HG03064 (cell line): Measurements from ENCODE around the gene ARL16.
A peak's percentile ranks its signal among the peaks of the same experiment; 100 is the strongest.

Source experiments
- ATAC-seq: cut with Tn5 transposase; IDR thresholded peaks from one replicate; pipeline ENCODE4 v1.9.1; 2021; ENCODE audit warnings: low read depth; ENCODE audit not compliant: unreplicated experiment

Gene ARL16

GRCh38 chr17:81713004-81713555, 29.5 kb upstream of the ARL16 start:
- no peak for ATAC-seq

DNA sequence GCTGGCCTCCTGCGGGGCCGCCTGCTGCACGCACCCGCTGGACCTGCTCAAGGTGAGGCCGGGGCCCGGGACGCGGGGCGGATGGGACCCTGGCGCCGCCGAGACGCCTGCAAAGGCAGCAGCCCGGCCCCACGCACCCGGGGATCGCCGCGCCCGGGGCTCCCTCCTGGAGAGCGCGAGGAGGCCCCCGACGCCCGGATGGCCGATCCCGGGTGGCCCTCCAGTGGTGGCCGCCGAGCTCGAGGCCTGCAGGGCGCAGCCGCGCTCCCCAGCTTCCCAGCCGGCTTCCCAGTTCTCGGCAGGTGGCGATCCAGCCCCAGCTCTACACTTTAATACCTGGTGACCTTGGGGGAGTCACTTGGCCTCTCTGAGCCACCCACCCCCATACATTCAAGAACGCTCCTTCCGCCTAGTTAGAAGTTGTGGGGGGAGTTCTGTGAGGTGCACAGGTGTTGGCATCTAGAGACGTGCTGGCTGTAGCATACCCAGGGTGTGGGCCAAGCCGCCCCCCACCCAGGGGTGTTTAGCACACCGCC, 28.9 kb upstream of the ARL16 start:
- no peak for ATAC-seq

DNA sequence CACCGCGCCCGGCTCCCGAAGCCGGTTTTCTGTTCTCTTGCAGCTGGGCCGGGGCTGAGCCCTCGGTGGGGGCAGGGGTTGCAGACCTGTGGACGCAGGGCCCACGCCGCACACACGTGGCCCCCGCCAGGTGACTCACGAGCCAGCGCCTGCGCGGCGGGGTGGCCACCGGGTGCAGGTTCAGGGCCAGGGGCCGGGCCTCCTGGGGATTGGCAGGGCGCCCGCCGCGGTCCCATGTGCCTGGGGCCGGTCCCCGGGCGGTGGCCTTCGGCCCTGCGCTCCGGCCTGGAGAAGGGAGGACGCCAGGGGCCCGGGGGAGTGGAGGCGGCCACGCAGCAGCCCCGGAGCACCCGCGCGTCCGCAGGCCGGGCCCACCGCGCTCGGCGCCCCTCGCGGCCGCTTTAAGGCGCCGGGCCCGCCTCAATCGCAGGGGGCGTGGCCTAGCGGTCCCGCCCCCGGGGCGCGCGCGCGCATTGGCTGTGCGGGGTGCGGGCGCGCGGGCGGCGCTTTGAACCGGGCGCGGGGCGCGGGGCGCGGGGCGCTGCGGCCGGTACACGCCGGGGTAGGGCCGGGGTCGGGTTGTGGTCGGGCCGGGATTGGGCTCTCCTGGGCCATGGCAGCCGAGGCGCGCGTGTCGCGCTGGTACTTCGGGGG, 28.3 kb upstream of the ARL16 start, which contains the start of gene SLC25A10:
Gene SLC25A10, plus strand, starts transcription at position 471 of the 654 bp plus-strand sequence. Its CDS starts 143 bp downstream, at position 614.
- ATAC-seq = peak; percentile 49

GRCh38 chr17:81710514-81711308, 27.1 kb upstream of the ARL16 start:
- no peak for ATAC-seq

GRCh38 chr17:81708739-81709185, 25.2 kb upstream of the ARL16 start:
- ATAC-seq = no peak

DNA sequence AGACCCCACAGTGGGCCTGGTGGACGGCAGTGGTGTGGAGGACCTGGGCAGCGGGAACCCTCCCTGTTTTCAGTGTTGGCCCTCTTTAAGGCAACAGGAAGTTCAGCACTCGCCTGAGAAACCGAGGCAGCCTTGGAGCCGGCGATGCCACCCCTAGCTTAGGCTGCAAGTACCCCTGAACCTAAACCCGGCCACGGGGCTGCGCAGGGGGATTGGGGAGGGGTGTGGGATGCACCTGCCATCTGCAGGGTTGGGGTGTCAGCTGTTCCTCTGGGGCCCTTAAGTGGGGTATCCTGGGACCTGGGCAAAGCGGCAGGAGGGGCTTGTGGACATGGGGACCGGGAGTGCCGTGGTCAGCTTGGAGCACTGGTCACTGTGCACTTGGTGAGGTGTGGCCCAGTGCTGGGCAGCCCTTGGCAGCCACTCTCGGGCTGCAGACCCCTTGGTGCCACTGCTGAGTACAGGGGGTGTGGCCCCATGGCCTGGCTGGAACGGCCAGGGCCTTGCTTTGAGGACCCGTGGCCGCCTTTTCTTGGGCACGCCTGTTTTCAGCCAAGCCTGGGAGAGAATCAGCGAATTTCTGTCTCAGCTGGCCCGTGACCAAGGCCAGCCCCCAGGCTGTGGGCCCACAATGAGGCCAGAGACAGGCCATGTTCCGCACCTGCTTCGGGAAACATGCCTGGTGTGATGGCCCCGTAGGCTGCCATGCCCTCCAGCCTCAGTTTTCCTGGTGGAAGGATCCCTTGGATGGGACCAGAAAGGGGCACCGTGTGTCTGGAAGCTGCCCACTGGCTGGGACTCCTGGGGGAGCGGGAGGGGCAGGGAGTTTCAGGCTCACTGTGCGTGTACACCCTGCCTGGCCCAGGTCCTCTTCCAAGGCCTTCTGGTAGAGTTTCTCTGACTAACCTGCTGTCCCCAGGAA, 24.4 kb upstream of the ARL16 start:
- no peak for ATAC-seq

GRCh38 chr17:81706757-81707624, 23.4 kb upstream of the ARL16 start:
- no peak for ATAC-seq

DNA sequence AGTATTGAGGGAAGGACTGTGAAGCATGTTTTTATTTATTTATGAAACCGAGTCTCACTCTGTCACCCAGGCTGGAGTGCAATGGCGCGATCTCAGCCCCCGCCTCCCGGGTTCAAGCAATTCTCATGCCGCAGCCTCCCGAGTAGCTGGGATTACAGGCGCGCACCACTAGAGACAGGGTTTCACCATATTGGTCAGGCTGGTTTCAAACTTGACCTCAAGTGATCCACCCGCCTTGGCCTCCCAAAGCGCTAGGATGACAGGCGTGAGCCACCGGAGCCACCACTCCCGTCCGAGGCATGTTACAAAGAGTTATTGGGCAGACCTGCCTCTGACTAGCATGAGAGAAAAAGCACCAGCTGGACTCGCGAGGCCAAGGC, 22.6 kb upstream of the ARL16 start:
- no peak for ATAC-seq

- ATAC-seq = no peak
Measured at GRCh38 chr17:81705518-81706231, 22.1 kb upstream of the ARL16 start.

GRCh38 chr17:81703747-81704654, 20.4 kb upstream of the ARL16 start:
- ATAC-seq = no peak

DNA sequence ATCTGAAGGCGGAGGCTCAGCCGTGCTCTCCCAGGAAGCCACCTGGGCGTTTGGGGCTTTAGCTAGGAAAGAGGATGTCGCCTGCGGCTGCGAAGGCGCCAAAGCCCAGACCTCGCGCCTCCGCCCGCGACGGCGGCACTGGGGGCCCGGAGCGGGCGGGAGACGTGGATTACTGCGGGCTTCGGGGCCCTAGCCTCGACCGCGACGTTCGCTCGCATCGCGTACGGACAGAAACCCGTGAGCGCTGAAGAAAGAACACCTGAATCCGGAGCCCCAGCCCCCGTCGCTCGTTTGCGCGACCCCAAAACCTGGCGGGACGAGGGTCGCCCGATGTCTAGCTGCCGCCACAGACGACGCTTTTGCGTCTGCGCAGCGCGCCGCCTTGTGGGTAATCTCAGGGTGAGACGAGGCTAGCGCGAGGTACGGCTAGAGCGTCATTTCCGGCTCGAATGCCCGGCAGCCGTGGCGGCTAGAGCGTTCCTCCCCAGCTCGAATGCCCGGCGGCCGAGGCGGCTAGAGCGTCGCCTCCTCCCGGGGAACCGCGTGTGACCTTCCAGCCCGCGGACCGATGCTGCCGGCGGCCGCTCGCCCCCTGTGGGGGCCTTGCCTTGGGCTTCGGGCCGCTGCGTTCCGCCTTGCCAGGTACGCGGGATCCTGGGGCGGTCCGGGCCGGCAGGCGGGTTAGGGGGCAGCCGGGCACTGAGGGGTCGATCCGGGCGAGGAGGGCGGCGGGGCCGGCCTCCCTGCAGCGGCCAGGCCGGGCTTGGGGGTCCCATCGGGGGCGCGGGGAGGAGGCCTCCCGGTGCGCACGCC, 19.5 kb upstream of the ARL16 start, which contains the start of gene MRPL12:
Gene MRPL12, plus strand, starts transcription at position 434 of the 813 bp plus-strand sequence. Its CDS starts 135 bp downstream, at position 569.
- peak; percentile 54 for ATAC-seq

DNA sequence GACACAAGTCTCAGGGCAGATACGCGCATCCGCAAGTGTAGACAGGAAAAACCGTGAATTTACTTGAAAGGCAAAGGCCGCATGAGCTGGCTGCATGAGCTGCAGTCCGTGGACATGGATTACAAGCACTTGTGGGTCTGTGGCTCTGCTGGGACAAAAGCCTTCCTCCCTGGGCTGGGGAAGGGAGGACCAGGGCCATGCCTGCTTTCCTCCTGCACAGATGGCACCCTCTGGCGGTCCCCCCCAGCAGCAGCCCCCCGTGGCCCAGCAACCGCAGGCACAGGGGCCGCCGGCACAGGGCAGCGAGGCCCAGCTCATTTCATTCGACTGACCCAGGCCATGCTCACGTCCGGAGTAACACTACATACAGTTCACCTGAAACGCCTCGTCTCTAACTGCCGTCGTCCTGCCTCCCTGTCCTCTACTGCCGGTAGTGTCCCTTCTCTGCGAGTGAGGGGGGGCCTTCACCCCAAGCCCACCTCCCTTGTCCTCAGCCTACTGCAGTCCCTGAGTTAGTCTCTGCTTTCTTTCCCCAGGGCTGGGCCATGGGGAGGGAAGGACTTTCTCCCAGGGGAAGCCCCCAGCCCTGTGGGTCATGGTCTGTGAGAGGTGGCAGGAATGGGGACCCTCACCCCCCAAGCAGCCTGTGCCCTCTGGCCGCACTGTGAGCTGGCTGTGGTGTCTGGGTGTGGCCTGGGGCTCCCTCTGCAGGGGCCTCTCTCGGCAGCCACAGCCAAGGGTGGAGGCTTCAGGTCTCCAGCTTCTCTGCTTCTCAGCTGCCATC, 17.9 kb upstream of the ARL16 start:
- ATAC-seq = no peak

- no peak for ATAC-seq
Measured at GRCh38 chr17:81700353-81701287, 17.0 kb upstream of the ARL16 start.

DNA sequence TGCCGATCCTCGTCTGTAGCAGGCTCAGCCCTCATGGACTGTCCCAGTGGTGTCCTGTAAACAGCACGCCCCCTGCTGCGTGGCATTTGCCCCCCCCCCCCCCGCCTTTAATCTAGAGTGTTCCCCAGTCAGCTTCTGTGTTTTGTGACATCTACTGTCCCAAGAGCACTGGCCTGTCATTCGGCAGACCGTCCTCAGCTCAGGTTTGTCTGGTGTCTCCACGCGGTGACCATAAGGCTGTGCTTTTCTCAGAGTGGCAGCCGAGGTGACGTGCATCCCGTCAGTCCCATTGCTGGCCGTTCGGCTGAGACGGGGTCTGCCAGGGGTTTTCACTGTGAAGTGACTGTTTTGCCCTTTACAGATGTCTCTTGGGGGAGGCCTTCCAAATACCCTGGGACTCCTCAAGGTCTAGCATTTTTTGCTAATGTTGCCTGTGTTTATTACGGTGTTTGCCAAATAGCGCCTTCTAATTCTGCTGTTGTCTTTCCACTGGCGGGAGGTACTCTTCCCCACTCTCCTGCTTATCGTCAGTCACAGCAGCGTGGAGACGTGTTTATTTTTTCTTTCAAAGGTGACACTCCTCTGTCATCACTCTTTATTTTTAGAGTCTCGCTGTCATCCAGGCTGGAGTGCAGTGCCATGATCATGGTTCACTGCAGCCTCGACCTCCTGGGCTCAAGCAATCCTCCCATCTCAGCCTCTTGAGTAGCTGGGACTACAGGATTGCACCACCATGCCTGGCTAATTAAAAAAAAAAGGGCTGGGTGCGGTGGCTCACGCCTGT, 13.9 kb upstream of the ARL16 start:
- no peak for ATAC-seq
